GM12874 (cell line): Measurements from ENCODE around the gene KCTD8.

ENCODE experiments used
- TF ChIP-seq, protein P1 (sequence below): IDR thresholded peaks from 2 replicates; pipeline ENCODE4 v1.5.1; 2011; ENCODE audit warnings: low read depth, mild to moderate bottlenecking, control low read depth, low read length, moderate library complexity; ENCODE audit not compliant: insufficient read depth

Gene KCTD8

DNA sequence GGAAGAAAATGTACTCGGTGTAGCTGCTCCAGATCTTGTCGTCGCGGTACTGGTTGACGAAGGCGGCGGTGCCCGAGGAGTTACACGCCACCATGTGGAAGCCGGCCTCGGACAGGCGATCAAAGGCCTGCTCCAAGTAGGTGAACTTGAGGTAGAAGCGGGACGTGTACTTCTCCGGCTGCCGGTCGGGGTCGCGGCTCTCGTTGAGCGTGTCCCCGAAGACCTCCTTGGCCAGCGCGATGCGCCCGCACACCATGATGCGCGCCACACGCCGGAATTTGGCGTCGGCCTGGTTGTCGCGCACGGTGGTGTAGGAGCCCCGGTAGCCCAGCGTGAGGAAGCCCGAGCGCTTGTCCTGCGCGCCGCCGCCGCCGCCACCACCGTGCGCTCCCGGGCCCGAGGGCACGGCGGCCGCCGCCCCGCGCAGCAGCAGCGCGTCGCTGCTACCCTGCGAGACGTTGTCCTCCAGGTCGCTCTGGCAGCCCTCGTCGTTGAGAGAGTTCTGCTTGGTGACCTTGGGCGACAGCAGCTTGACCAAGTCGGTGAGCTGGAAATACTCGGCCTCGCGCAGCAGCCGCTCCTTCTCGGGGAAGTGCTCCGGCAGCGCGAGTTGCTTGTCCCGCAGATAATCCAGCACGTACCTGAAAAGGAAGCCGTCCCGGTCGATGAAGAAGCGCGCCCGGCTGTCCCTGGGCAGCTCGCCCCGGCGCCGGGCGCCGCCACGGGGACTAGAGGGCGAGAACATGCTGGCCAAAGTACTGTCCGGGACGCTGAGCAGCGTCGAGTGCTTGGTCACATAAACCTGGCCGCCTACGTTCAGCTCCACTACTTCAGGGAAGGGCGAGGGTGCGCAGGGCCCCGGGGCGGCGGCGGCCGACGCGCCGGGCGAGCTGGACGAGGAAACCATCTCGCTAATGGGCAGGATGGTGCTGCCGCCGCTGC lies 775 bp downstream of the KCTD8 start:
- TF ChIP-seq, protein P1, sequence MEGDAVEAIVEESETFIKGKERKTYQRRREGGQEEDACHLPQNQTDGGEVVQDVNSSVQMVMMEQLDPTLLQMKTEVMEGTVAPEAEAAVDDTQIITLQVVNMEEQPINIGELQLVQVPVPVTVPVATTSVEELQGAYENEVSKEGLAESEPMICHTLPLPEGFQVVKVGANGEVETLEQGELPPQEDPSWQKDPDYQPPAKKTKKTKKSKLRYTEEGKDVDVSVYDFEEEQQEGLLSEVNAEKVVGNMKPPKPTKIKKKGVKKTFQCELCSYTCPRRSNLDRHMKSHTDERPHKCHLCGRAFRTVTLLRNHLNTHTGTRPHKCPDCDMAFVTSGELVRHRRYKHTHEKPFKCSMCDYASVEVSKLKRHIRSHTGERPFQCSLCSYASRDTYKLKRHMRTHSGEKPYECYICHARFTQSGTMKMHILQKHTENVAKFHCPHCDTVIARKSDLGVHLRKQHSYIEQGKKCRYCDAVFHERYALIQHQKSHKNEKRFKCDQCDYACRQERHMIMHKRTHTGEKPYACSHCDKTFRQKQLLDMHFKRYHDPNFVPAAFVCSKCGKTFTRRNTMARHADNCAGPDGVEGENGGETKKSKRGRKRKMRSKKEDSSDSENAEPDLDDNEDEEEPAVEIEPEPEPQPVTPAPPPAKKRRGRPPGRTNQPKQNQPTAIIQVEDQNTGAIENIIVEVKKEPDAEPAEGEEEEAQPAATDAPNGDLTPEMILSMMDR = no peak

DNA sequence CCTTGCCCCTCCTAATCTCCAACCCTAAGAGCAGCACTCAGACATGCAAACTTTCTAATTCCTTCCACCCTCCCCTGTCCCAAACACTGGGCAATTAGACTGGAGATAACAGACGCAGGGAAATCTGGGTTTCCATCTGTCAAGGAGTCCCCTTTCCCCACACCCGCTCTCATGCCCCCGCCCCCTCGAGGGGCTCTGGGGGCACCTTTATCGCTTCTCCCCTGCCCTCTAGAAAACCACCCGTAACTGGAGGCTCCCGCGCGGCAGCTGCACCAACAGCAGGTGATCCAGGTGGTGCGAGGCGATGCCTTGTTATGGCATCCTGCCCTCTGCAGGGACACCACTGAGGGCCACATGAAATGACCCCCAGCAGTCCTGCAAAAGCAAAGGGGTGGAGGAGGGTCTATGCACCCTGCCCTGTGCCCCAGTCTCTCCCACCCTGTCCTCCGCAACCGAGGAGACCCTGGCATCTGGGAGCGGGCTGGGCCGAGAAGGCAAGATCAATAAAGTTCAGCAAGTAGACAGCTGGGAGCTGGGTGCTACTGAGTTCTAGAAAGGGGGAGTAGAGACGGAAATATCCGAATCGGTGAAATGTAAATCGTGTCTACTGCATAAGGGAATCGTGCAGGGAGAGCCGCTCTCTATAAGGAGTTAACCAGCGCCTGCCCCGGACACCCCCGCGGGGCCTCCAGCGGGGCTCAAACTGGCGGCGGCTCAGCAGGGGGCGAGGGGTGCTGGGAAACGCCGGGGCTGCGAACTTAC lies 1.6 kb downstream of the KCTD8 start:
- TF ChIP-seq, protein P1 = no peak

DNA sequence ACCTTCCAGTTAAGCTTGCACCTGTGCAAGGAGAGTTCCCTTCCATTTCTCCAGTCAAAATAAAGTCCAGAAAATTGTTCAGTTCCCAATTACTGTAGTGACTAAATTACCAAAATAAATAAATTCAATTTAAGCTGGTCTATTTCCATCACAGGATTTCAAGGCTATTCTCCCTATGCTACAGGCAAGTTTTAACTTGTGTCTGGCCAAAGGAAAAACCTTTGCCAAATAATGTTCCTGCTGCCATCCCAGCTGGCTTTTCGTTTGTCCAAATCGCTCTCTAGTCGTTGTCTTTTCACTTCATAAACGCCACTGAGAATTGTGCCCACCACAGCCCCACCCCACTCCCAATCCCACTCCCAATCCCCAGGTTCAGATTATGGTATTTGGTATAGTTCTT lies 2.4 kb downstream of the KCTD8 start:
- TF ChIP-seq, protein P1 = no peak

DNA sequence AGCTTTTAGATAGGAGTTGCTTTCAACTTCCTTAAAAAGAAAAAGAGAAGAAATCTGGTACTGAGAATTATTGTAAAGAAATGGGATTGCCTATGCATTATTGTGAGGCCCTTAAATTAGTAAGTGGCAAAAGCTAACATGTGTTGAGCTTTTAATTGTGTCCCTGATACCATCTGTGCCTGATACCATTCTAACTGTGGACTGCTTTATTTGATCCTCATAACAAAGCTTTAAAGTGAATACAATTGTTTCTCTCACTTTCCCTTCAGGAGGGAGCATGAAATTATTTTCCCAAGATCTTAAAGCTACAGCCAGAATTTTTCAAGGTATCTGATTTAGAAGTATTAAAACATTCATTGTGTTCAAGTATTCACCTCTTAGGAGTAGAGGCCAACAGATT lies 9.9 kb downstream of the KCTD8 start:
- TF ChIP-seq, protein P1 = no peak

DNA sequence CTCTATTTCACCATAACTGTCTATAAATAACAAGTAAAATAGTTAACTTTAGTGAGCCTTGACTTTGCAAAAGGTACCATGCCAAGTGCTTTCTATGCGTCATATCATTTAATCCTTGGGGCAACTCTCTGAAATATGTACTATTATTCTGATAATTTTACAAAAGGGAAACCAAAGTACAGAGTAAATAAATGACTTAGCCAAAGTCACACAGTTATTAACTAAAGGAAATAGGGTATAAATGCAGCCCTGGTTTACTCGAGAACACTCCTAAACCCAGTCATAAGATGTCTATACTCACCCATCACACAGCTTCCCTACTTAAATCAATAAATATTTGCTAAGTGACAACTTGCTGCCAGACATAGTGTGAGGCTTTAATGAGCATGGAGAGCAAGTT lies 14.4 kb downstream of the KCTD8 start:
- TF ChIP-seq, protein P1 = no peak

DNA sequence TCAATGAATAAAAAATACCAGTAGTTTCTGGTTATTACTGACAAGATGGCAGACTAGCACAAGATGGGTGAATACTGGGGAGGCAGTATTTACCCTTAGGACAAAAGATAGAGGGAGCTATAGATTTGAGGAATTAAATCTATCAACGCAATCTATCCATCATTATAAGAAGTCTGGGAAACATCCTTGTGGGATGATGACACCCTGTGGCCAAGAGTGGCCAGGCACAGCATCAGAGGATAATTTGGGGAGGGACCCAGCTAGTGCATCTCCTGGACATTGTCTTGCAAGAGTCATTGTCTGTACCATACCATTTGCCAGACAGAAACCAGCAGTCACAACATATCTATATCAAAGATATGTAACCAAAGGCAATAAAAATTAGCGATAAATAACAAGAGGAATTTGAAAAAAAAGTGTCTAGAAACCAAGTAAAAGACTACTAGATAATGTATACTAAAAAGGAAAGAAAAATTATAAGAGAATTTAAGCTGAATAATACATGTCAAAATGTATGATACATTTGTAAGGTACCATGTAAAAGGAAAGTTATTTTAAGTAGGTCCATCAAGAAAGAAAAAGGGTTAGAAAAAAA lies 22.9 kb downstream of the KCTD8 start:
- TF ChIP-seq, protein P1 = no peak

DNA sequence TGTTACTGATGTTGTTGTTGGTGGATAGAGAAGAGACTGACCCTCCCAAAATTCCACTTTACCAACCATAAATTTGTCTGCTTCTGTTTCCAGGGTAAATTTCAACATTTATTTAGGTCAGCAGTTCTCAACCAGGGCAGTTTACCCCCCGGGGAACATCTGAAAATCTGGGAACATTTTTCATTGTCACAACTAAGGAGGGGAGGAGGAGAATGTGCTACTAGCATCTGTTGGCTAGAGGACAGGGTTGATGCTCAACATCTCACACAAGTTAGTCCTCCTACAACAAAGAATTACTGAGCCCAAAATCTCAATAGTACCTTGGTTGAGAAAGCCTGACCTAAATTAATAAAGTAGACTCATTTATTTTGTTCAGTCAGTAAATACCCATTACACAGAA lies 25.7 kb downstream of the KCTD8 start:
- TF ChIP-seq, protein P1 = no peak
